Transverse colon (tissue), 4 donors: ENCODE data around the gene BCAS1. TPM values are rescaled to one million over a fixed set of nuclear protein-coding genes. Genes with fewer than 3 reads are reported as not detected.

Experiments used
- DNase-seq: peaks from one replicate; pipeline ENCODE4 v3.0.0-alpha.2; 2019
- H3K27ac ChIP-seq, 4 donors: fragments of 200-600 bp; sonication (generic); 2 replicates each; pipeline ENCODE4 v1.5.1; 2016 to 2018; ENCODE audit warnings: inconsistent platforms in 4 of 4
- H3K27me3 ChIP-seq: fragments of 200-600 bp; sonication (generic); 2 replicates; pipeline ENCODE4 v1.5.1; 2017; ENCODE audit warnings: inconsistent platforms
- H3K36me3 ChIP-seq, 4 donors: fragments of 200-600 bp; sonication (generic); 2 replicates each; pipeline ENCODE4 v1.5.1; 2017 to 2019; ENCODE audit warnings: inconsistent platforms in 4 of 4
- H3K4me1 ChIP-seq, 4 donors: fragments of 200-600 bp; sonication (generic); 2 replicates each; pipeline ENCODE4 v1.5.1; 2017 to 2020; ENCODE audit warnings: inconsistent platforms in 4 of 4
- H3K4me3 ChIP-seq, 4 donors: fragments of 200-600 bp; sonication (generic); 1 replicate in 1 of 4; 2 replicates in 3 of 4; pipeline versions ENCODE4 v1.5.1 to v1.6.1; 2017 to 2019; ENCODE audit warnings: inconsistent platforms in 4 of 4
- H3K9me3 ChIP-seq, 2 donors: fragments of 200-600 bp; sonication (generic); 2 replicates each; pipeline ENCODE4 v1.5.1; 2017 to 2019; ENCODE audit warnings: inconsistent platforms in 2 of 2
- EP300 ChIP-seq: sonication (generic); formaldehyde crosslinking; IDR thresholded peaks from one replicate; pipeline ENCODE4 v1.6.1; 2017; ENCODE audit warnings: antibody characterized with exemption, low read depth
- POLR2A ChIP-seq: fragments of 450-650 bp; IDR thresholded peaks from one replicate; pipeline ENCODE4 v1.6.1; 2016; ENCODE audit warnings: antibody characterized with exemption, mild to moderate bottlenecking, moderate library complexity
- POLR2AphosphoS5 ChIP-seq, 3 donors: sonication (generic); formaldehyde crosslinking; IDR thresholded peaks; one replicate each; pipeline ENCODE4 v1.6.1; 2016; ENCODE audit warnings: antibody characterized with exemption in 3 of 3
- WGBS, 2 donors: methylation state at CpG; one replicate each; pipeline ENCODE4 v1.1.5; 2018; ENCODE audit warnings: low coverage in 1 of 2; 5-methylcytosine and 5-hydroxymethylcytosine counted together
- in situ Hi-C, 4 donors: fragments of 200-750 bp; cut with MboI; loops; one replicate each; pipeline versions ENCODE4 v1.15.0 to v1.15.1; 2017; ENCODE audit warnings: low sequenced_read_pairs in 3 of 4, low pct_ligation_motif_present in 1 of 4, low pct_unique_long_range_greater_than_20kb in 1 of 4
- intact Hi-C: fragments of 100-400 bp; cut with DNase I; formaldehyde crosslinking; loops from one replicate; pipeline ENCODE4 v1.15.1; 2023; ENCODE audit warnings: low total_unique reads
- total RNA-seq, 4 donors: library from RNA; depleted of rRNA; stranded (reverse); fragments of >200 nt; gene quantifications; one replicate each; pipeline ENCODE4 v1.1.0, GENCODE V29; 2016
- TF ChIP-seq, protein P1 (sequence below), 5 experiments: fragments of 200-600 bp in 3 of 5; fragments of 450-650 bp in 2 of 5; sonication (generic) in 3 of 5; IDR thresholded peaks; 1 replicate in 2 of 5; 2 replicates in 3 of 5; pipeline ENCODE4 v1.5.1; 2016 to 2017; ENCODE audit warnings: antibody characterized with exemption in 5 of 5, inconsistent platforms in 3 of 5, mild to moderate bottlenecking in 2 of 5, moderate library complexity in 1 of 5

The BCAS1 gene
- total RNA-seq, 4 donors from 2014 or later: 68.9 to 127 (median 89.0) TPM

DNA sequence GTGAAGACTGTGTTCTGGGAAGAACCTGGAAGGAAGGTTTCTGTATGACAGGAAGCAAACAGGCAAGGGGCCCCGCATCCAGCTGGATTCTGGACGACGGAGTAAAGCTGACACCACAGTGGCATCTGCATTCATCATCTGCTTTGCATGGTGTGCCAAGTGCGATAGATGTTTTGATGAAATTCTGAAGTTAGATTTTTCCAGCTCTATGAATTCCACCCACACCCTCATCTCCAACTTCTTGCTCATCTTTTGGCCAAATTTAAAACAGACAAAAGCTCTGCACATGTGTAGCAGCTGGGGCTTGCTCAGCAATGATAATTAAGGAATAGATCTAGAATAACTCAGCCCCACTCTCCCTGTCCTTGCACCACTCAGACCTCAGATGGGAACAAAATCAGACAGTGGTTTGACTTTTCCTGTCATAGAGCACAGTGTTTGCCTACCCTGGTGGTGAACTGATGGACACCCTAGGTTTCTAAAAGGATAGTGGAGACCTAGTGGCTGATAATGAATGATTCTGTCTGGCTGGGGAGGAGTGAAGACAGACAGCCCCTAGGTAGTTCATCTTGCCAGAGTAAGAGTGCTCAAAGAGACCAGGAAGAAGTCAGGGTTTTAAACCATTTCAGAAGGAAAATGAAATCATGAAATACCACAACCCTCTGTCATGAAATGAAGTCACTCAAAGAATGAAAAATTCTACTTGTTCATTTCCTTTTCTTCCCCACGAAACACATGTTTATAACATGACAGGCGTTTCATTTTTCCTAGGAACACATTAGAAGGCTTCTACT lies 85.8 kb downstream of the BCAS1 start:
- DNase-seq: no peak
- no peak for TF ChIP-seq EP300
- TF ChIP-seq, protein P1, sequence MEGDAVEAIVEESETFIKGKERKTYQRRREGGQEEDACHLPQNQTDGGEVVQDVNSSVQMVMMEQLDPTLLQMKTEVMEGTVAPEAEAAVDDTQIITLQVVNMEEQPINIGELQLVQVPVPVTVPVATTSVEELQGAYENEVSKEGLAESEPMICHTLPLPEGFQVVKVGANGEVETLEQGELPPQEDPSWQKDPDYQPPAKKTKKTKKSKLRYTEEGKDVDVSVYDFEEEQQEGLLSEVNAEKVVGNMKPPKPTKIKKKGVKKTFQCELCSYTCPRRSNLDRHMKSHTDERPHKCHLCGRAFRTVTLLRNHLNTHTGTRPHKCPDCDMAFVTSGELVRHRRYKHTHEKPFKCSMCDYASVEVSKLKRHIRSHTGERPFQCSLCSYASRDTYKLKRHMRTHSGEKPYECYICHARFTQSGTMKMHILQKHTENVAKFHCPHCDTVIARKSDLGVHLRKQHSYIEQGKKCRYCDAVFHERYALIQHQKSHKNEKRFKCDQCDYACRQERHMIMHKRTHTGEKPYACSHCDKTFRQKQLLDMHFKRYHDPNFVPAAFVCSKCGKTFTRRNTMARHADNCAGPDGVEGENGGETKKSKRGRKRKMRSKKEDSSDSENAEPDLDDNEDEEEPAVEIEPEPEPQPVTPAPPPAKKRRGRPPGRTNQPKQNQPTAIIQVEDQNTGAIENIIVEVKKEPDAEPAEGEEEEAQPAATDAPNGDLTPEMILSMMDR (IDR thresholded peaks at IDR 0.05): no peak
- TF ChIP-seq POLR2AphosphoS5 (IDR thresholded peaks at IDR 0.05): no peak
- TF ChIP-seq POLR2A: no peak
- Histone ChIP-seq H3K4me1 (no peaks in the 10 kb centered on the region), H3K36me3 (no peaks in the 10 kb centered on the region), H3K4me3 (no peak overlapping the region), H3K27ac (no peak overlapping the region), H3K9me3 (no peaks in the 10 kb centered on the region), H3K27me3 (no peaks in the 10 kb centered on the region)
- 63 to 65% methylated on average over 2 to 6 of the region's 6 CpGs for WGBS, 2 donors
- in situ Hi-C loops (no loop called here), intact Hi-C loops (no loop called here)

DNA sequence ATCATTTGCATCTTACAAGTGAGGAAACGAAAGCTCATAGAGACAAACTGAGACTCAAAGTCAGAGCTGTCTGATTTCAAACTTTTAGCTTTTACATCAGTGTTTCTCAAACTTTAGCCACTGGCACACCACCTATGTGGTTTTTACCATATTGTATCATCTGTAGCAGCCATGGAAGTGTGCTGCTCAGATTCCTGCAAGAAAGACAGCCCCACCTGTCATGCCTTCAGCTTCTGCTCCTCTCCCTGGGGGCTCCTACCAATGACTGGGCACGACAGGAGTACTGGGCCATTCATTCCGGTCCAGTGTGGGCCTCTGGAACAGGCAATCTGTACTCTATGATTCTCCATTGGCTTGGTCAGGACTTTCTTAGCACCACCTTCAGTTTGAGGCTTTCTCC lies 87.0 kb downstream of the BCAS1 start:
- Histone ChIP-seq H3K36me3 (peaks cover 0 to 3% (median 0%) of the 10 kb centered on the region in 4 donors), H3K9me3 (no peaks in the 10 kb centered on the region), H3K27me3 (no peaks in the 10 kb centered on the region), H3K4me3 (no peak overlapping the region), H3K27ac (no peak overlapping the region), H3K4me1 (no peaks in the 10 kb centered on the region)
- in situ Hi-C loops: no loop called here
- intact Hi-C loops: no loop called here
- TF ChIP-seq, protein P1 (IDR thresholded peaks at IDR 0.05): no peak
- TF ChIP-seq EP300: no peak
- no peak for TF ChIP-seq POLR2AphosphoS5 (IDR thresholded peaks at IDR 0.05)
- TF ChIP-seq POLR2A: no peak
- no peak for DNase-seq
- WGBS, 2 donors: 80 to 85% methylated on average over 1 to 3 of the region's 3 CpGs

DNA sequence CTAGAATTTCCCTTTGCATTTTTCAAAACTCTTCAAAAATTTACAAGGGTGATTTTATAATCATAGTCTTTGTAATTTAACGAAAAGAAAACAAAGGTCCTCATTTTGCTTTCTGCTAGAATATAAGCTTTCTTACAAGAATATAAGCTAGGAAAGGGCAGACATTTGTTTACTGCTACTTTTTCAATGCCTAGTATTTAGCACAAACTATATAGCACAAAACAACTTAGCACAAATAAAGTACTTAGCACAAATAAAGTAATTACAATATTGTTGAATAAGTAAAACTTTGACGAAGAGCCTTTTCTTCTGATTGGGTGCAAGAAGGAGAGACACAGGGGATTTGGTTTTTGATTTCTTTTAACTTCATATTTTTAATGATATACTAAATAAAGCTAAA lies 87.8 kb downstream of the BCAS1 start:
- no peak for TF ChIP-seq POLR2A
- TF ChIP-seq, protein P1 (IDR thresholded peaks at IDR 0.05): no peak
- TF ChIP-seq EP300: no peak
- no peak for TF ChIP-seq POLR2AphosphoS5 (IDR thresholded peaks at IDR 0.05)
- H3K4me1 ChIP-seq: no peaks in the 10 kb centered on the region

GRCh38 chr20:53981752-53982437 lies 88.5 kb downstream of the BCAS1 start:
- Histone ChIP-seq H3K9me3 (no peaks in the 10 kb centered on the region), H3K36me3 (peaks cover 0 to 6% (median 0%) of the 10 kb centered on the region in 4 donors), H3K4me1 (no peaks in the 10 kb centered on the region), H3K4me3 (no peak overlapping the region), H3K27ac (no peak overlapping the region), H3K27me3 (no peaks in the 10 kb centered on the region)
- no peak for DNase-seq
- TF ChIP-seq, protein P1 (IDR thresholded peaks at IDR 0.05): no peak
- TF ChIP-seq POLR2A: no peak
- no peak for TF ChIP-seq POLR2AphosphoS5 (IDR thresholded peaks at IDR 0.05)
- TF ChIP-seq EP300: no peak
- WGBS, 2 donors: 64 to 75% methylated on average over 4 of the region's 4 CpGs
- intact Hi-C loops: no loop called here
- in situ Hi-C loops: no loop called here

More for the DNA sequence above, 87.8 kb downstream of the BCAS1 start:
- H3K4me3 ChIP-seq: no peak overlapping the region
- H3K27ac ChIP-seq: no peak overlapping the region
- in situ Hi-C loops (no loop called here), intact Hi-C loops (no loop called here)
- no peaks in the 10 kb centered on the region for H3K9me3 ChIP-seq
- no peak for DNase-seq
- H3K36me3 ChIP-seq: peaks cover 0 to 6% (median 0%) of the 10 kb centered on the region in 4 donors
- 49 to 68% methylated on average over 2 of the region's 2 CpGs for WGBS, 2 donors
- no peaks in the 10 kb centered on the region for H3K27me3 ChIP-seq
